Spleen (tissue), 11 donors: ENCODE data around the gene ANAPC5. TPM values are rescaled to one million over a fixed set of nuclear protein-coding genes. Genes with fewer than 3 reads are reported as not detected.

Experiments
- DNase-seq: peaks from one replicate; pipeline ENCODE4 v3.0.0-alpha.2; 2020
- H3K27ac ChIP-seq, 8 donors: fragments of 200-600 bp; sonication (generic) in 7 of 8; 1 replicate in 4 of 8; 2 replicates in 4 of 8; pipeline versions ENCODE4 v1.5.0 to v1.8.0; 2016 to 2021; ENCODE audit warnings: inconsistent platforms in 4 of 8, mild to moderate bottlenecking in 4 of 8, moderate library complexity in 1 of 8
- H3K27me3 ChIP-seq, 7 donors: fragments of 200-600 bp; sonication (generic) in 6 of 7; replicated peaks in 1 of 7; 1 replicate in 4 of 7; 2 replicates in 3 of 7; pipeline versions ENCODE4 v1.5.0 to v1.8.0; 2016 to 2021; ENCODE audit warnings: inconsistent platforms in 3 of 7, mild to moderate bottlenecking in 1 of 7
- H3K36me3 ChIP-seq, 6 donors: fragments of 200-600 bp; sonication (generic) in 5 of 6; 1 replicate in 4 of 6; 2 replicates in 2 of 6; pipeline versions ENCODE4 v1.5.0 to v1.8.0; 2016 to 2021; ENCODE audit warnings: inconsistent platforms in 2 of 6
- H3K4me1 ChIP-seq, 6 donors: fragments of 200-600 bp; sonication (generic) in 5 of 6; 1 replicate in 3 of 6; 2 replicates in 3 of 6; pipeline versions ENCODE4 v1.5.0 to v1.8.0; 2016 to 2021; ENCODE audit warnings: inconsistent platforms in 3 of 6
- H3K4me3 ChIP-seq, 8 donors: fragments of 200-600 bp; sonication (generic) in 7 of 8; 1 replicate in 4 of 8; 2 replicates in 4 of 8; pipeline versions ENCODE4 v1.5.0 to v1.8.0; 2016 to 2021; ENCODE audit warnings: inconsistent platforms in 4 of 8, mild to moderate bottlenecking in 4 of 8, moderate library complexity in 2 of 8
- H3K9me3 ChIP-seq, 8 donors: fragments of 200-600 bp; sonication (generic) in 7 of 8; 1 replicate in 4 of 8; 2 replicates in 4 of 8; pipeline versions ENCODE4 v1.5.0 to v1.8.0; 2016 to 2021; ENCODE audit warnings: inconsistent platforms in 4 of 8
- POLR2A ChIP-seq, 3 donors: fragments of 450-650 bp; IDR thresholded peaks; one replicate each; pipeline ENCODE4 v1.5.1; 2017; ENCODE audit warnings: antibody characterized with exemption in 3 of 3, mild to moderate bottlenecking in 1 of 3
- POLR2AphosphoS5 ChIP-seq, 3 donors: sonication (generic); formaldehyde crosslinking; IDR thresholded peaks; one replicate each; pipeline ENCODE4 v1.5.1; 2017; ENCODE audit warnings: antibody characterized with exemption in 3 of 3
- WGBS, 5 donors: extraction: QIAGEN DNeasy Blood & Tissue Kit in 3 of 5; methylation state at CpG; one replicate each; pipeline versions ENCODE4 v1.1.5 to v1.1.7; 2013 to 2018; 5-methylcytosine and 5-hydroxymethylcytosine counted together
- intact Hi-C: fragments of 100-400 bp; cut with DNase I; formaldehyde crosslinking; loops from one replicate; pipeline ENCODE4 v1.15.0; 2023; ENCODE audit warnings: low total_unique reads
- polyA plus RNA-seq, 3 donors: library from polyadenylated mRNA; stranded (reverse); fragments of 200-250 nt; gene quantifications; one replicate each; pipeline ENCODE4 v1.2.1, GENCODE V29; 2013
- total RNA-seq, 7 donors: library from RNA; depleted of rRNA in 3 of 7; stranded (reverse); fragments of >200 nt in 3 of 7; fragmentation: NEBNext Ultra II Directional in 4 of 7; extraction: Animal tissue kit (Norgen Biotek cat#: 25700) in 4 of 7; gene quantifications; one replicate each; pipeline versions ENCODE4 v1.1.0 to v1.2.1, GENCODE V29; 2016 to 2021
- TF ChIP-seq, protein P1 (sequence below), 11 experiments: fragments of 200-600 bp in 7 of 11; fragments of 450-650 bp in 4 of 11; sonication (generic) in 4 of 11; IDR thresholded peaks in 8 of 11; conservative IDR thresholded peaks in 3 of 11; 1 replicate in 7 of 11; 2 replicates in 4 of 11; pipeline versions ENCODE4 v1.4.0 to v1.8.0; 2016 to 2021; ENCODE audit warnings: antibody characterized with exemption in 11 of 11, inconsistent platforms in 4 of 11, mild to moderate bottlenecking in 1 of 11
- donor health status: healthy with polysubstance abuse.
- donor health status: DM: no; HTN: no; CAD: no; lungs with moderate emphysema.
- donor health status: DM: no; HTN: no; CAD: no.
- donor health status: Bipolar disorder and iron deficiency.
- donor health status: healthy.
- donor health status: DM: no; HTN: no; CAD: no.
- donor health status: DM: yes; HTN: yes; CAD: no.

The ANAPC5 gene
- total and polyA plus RNA-seq, 10 donors: 97.5 to 185 (median 141) TPM

DNA sequence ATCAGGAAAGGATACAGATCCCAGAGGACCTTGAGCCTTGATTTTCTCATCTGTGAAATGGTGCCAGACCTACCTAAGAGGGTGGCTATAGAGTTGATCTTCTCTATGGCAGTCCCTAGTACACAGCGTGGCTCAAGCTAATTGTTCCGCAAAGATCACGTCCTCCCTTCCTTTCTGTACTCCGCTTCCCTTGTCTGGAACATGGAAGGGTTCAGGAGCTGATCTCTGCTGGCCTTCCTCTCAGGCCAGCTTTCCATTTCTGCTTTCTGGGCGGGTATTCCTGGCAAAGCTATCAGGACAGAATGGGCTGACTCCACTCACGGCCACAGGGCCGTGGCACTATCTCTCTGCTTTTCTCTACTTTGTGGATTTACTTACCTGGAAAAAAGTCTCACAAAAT lies 62.2 kb downstream of the ANAPC5 start:
- H3K4me1 ChIP-seq: peaks cover 6 to 100% (median 77%) of the 10 kb centered on the region in 6 donors
- peak overlapping the region in 7 of 8 donors; percentile 56 to 97 (median 73) for H3K27ac ChIP-seq
- TF ChIP-seq POLR2AphosphoS5 (IDR thresholded peaks at IDR 0.05) (peak in 1 of 3 donors; percentile 61), POLR2A (IDR thresholded peaks at IDR 0.05) (no peak)
- TF ChIP-seq, protein P1, sequence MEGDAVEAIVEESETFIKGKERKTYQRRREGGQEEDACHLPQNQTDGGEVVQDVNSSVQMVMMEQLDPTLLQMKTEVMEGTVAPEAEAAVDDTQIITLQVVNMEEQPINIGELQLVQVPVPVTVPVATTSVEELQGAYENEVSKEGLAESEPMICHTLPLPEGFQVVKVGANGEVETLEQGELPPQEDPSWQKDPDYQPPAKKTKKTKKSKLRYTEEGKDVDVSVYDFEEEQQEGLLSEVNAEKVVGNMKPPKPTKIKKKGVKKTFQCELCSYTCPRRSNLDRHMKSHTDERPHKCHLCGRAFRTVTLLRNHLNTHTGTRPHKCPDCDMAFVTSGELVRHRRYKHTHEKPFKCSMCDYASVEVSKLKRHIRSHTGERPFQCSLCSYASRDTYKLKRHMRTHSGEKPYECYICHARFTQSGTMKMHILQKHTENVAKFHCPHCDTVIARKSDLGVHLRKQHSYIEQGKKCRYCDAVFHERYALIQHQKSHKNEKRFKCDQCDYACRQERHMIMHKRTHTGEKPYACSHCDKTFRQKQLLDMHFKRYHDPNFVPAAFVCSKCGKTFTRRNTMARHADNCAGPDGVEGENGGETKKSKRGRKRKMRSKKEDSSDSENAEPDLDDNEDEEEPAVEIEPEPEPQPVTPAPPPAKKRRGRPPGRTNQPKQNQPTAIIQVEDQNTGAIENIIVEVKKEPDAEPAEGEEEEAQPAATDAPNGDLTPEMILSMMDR (IDR thresholded peaks at IDR 0.05 in 8 of 11, conservative IDR thresholded peaks at IDR 0.05 in 3 of 11): no peak
- no peak overlapping the region for H3K4me3 ChIP-seq
- 60 to 77% (median 66%) methylated on average over 7 of the region's 7 CpGs for WGBS, 5 donors
- DNase-seq: no peak
- no peaks in the 10 kb centered on the region for H3K27me3 ChIP-seq
- no peaks in the 10 kb centered on the region for H3K9me3 ChIP-seq
- intact Hi-C loops: no loop called here
- peaks cover 0 to 42% (median 2%) of the 10 kb centered on the region in 6 donors for H3K36me3 ChIP-seq

DNA sequence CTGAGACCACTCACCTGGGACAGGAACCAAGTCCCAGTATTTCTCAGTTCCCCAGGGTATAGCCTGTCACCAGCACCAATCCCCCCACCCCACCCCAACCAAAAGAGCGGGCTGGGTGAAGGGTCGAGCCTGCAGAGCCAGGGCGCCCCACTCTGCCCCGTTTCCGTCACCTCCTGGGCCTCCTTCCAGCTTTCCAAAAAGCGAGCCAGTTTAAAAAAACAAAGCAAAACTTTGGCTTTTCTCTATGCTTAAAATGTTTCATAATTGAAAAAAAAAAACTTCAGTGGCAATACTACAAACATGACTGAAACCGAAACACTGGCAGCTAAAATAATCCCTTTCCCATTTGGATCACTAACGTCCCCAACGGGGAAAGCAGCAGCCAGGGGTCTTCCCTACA lies 63.2 kb downstream of the ANAPC5 start:
- intact Hi-C loops: no loop called here
- TF ChIP-seq POLR2AphosphoS5 (IDR thresholded peaks at IDR 0.05) (no peak), POLR2A (IDR thresholded peaks at IDR 0.05) (no peak)
- TF ChIP-seq, protein P1 (IDR thresholded peaks at IDR 0.05 in 8 of 11, conservative IDR thresholded peaks at IDR 0.05 in 3 of 11): no peak
- Histone ChIP-seq H3K9me3 (no peaks in the 10 kb centered on the region), H3K4me1 (peaks cover 0 to 100% (median 72%) of the 10 kb centered on the region in 6 donors), H3K27me3 (no peaks in the 10 kb centered on the region), H3K36me3 (peaks cover 0 to 49% (median 2%) of the 10 kb centered on the region in 6 donors), H3K4me3 (peak overlapping the region in 1 of 8 donors; percentile 35), H3K27ac (peak overlapping the region in 7 of 8 donors; percentile 56 to 97 (median 73))
- DNase-seq: no peak
- 44 to 72% (median 63%) methylated on average over 9 of the region's 9 CpGs for WGBS, 5 donors

DNA sequence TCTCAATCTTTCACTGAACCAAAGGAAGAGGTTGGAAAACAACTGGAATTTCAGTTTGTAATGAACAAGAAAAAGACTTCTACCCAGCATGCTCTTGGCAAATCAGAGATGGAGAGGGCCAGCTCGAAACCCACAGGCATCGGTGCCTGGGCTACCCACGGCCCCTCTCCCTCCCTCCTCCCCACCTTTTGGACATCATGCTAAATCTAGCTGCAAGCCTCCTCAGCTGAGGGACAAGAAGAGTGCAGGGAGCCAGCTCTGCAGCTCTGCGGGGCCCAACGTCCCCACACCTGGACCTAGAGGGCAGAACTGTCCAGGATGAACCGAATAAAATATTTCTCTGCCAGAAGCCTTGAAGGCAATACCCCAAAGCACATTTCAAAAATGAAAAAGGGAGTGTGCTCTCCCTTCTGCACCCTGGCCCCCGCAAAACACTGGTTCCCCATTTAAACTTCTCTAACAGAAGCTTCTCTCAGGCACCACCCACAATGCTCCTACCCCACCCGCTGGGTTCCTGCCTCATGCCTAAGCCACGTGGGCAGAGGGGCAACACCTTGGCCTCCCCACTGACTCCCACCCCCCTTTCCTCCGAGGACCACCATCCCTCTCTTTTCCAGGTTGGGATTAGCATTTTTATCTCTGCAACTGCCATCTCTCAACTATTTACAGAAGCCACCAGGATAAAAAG lies 63.9 kb downstream of the ANAPC5 start:
- H3K27ac ChIP-seq: peak overlapping the region in 7 of 8 donors; percentile 65 to 97 (median 73)
- intact Hi-C loops: no loop called here
- 33 to 50% (median 43%) methylated on average over 10 of the region's 10 CpGs for WGBS, 5 donors

More for the DNA sequence above, 63.9 kb downstream of the ANAPC5 start:
- DNase-seq: no peak
- TF ChIP-seq POLR2A (IDR thresholded peaks at IDR 0.05) (no peak), POLR2AphosphoS5 (IDR thresholded peaks at IDR 0.05) (no peak)
- TF ChIP-seq, protein P1 (IDR thresholded peaks at IDR 0.05 in 8 of 11, conservative IDR thresholded peaks at IDR 0.05 in 3 of 11): no peak
- Histone ChIP-seq H3K27me3 (no peaks in the 10 kb centered on the region), H3K4me1 (peaks cover 0 to 99% (median 67%) of the 10 kb centered on the region in 6 donors), H3K36me3 (peaks cover 0 to 55% (median 2%) of the 10 kb centered on the region in 6 donors), H3K9me3 (no peaks in the 10 kb centered on the region), H3K4me3 (peak overlapping the region in 1 of 8 donors; percentile 35)
